Adrenal gland (tissue), 12 donors: ENCODE results near the gene ZNF451. TPM values are rescaled to one million over a fixed set of nuclear protein-coding genes. Genes with fewer than 3 reads are reported as not detected.

Source experiments
- DNase-seq, 7 donors: peaks; one replicate each; pipeline ENCODE4 v3.0.0-alpha.2; 2019 to 2020
- H3K27ac ChIP-seq, 5 donors: fragments of 200-600 bp; sonication (generic) in 4 of 5; 1 replicate in 3 of 5; 2 replicates in 2 of 5; pipeline versions ENCODE4 v1.5.1 to v1.8.0; 2016 to 2020; ENCODE audit warnings: mild to moderate bottlenecking in 1 of 5
- H3K27me3 ChIP-seq: fragments of 200-600 bp; 2 replicates; pipeline ENCODE4 v1.8.0; 2021
- H3K36me3 ChIP-seq, 2 donors: fragments of 200-600 bp; replicated peaks in 1 of 2; 1 replicate in 1 of 2; 2 replicates in 1 of 2; pipeline versions ENCODE4 v1.5.1 to v1.8.0; 2018 to 2022
- H3K4me1 ChIP-seq, 2 donors: fragments of 200-600 bp; replicated peaks in 1 of 2; 1 replicate in 1 of 2; 2 replicates in 1 of 2; pipeline versions ENCODE4 v1.5.1 to v1.8.0; 2018 to 2021
- H3K4me3 ChIP-seq, 4 donors: fragments of 200-600 bp; sonication (generic) in 3 of 4; one replicate each; pipeline ENCODE4 v1.5.1; 2016 to 2018
- H3K9me3 ChIP-seq, 3 donors: fragments of 200-600 bp; sonication (generic) in 1 of 3; replicated peaks in 1 of 3; 1 replicate in 2 of 3; 2 replicates in 1 of 3; pipeline versions ENCODE4 v1.5.1 to v1.8.0; 2016 to 2021
- POLR2A ChIP-seq, 2 donors: fragments of 450-650 bp; IDR thresholded peaks; one replicate each; pipeline ENCODE4 v1.6.1; 2017; ENCODE audit warnings: antibody characterized with exemption in 2 of 2, mild to moderate bottlenecking in 2 of 2, moderate library complexity in 1 of 2
- WGBS, 4 donors: extraction: QIAGEN DNeasy Blood & Tissue Kit in 2 of 4; methylation state at CpG; one replicate each; pipeline versions ENCODE4 v1.1.5 to v1.1.7; 2013 to 2017; 5-methylcytosine and 5-hydroxymethylcytosine counted together
- intact Hi-C, 2 donors: fragments of 100-400 bp; cut with DNase I; formaldehyde crosslinking; loops; one replicate each; pipeline versions ENCODE4 v1.14.1 to v1.15.0; 2022 to 2023
- polyA plus RNA-seq, 3 donors: library from polyadenylated mRNA; stranded (reverse); fragments of 200-250 nt in 2 of 3; fragments of 350-450 nt in 1 of 3; fragmentation: Illumina TruSeq in 1 of 3; extraction: RNeasy Lipid Tissue Mini Kit (QIAGEN cat#74804) in 1 of 3; gene quantifications; one replicate each; pipeline ENCODE4 v1.2.3, GENCODE V29; 2013 to 2014
- total RNA-seq, 9 donors: library from RNA; depleted of rRNA in 4 of 9; stranded (reverse); fragments of >200 nt in 4 of 9; fragments of 120-200 nt in 1 of 9; fragmentation: NEBNext Ultra II Directional in 1 of 9; extraction: Animal tissue kit (Norgen Biotek cat#: 25700) in 1 of 9; gene quantifications; one replicate each; pipeline versions ENCODE4 v1.1.0 to v1.2.4, GENCODE V29; 2013 to 2023
- TF ChIP-seq, protein P1 (sequence below), 6 experiments: fragments of 450-650 bp in 4 of 6; fragments of 200-600 bp in 2 of 6; sonication (generic) in 1 of 6; IDR thresholded peaks; 1 replicate in 5 of 6; 2 replicates in 1 of 6; pipeline versions ENCODE4 v1.5.1 to v1.8.0; 2016 to 2021; ENCODE audit warnings: antibody characterized with exemption in 6 of 6, mild to moderate bottlenecking in 2 of 6, moderate library complexity in 1 of 6
- donor health status: healthy with polysubstance abuse.
- donor health status: Bipolar disorder and iron deficiency.
- donor health status: DM: yes; HTN: yes; CAD: no.
- donor health status: DM: no; HTN: no; CAD: no.
- donor health status: DM: no; HTN: no; CAD: no.
- donor health status: DM: yes; HTN: yes; CAD: no.

ZNF451 gene
- total and polyA plus RNA-seq, 12 donors, result 19.5 to 111 (median 53.4) TPM

DNA sequence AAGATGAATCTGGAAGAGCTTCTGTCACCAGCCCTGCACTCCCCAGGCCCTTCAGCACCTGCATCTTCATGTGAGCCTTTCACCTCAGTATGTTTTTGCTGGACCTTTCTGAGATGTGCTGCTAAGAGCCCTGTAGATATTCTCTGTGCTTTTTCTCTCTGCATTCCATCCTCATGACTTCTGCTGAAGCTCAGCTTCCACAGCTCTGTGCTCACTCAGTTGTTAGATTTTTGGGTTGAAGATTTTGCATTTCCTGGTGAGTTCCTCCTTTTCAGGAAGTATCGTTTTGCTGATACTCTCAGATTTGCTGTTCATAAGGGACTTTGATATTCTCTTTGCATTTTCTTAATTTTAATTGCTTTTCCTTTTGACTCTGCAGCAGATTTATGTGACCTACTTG is 25.2 kb upstream of the ZNF451 start:
- Histone ChIP-seq H3K4me3 (no peak overlapping the region), H3K36me3 (peaks cover 0 to 7% of the 10 kb centered on the region in 2 donors), H3K27me3 (no peaks in the 10 kb centered on the region), H3K4me1 (no peaks in the 10 kb centered on the region), H3K27ac (no peak overlapping the region), H3K9me3 (no peaks in the 10 kb centered on the region)
- no peak for TF ChIP-seq POLR2A (IDR thresholded peaks at IDR 0.05)
- TF ChIP-seq, protein P1, sequence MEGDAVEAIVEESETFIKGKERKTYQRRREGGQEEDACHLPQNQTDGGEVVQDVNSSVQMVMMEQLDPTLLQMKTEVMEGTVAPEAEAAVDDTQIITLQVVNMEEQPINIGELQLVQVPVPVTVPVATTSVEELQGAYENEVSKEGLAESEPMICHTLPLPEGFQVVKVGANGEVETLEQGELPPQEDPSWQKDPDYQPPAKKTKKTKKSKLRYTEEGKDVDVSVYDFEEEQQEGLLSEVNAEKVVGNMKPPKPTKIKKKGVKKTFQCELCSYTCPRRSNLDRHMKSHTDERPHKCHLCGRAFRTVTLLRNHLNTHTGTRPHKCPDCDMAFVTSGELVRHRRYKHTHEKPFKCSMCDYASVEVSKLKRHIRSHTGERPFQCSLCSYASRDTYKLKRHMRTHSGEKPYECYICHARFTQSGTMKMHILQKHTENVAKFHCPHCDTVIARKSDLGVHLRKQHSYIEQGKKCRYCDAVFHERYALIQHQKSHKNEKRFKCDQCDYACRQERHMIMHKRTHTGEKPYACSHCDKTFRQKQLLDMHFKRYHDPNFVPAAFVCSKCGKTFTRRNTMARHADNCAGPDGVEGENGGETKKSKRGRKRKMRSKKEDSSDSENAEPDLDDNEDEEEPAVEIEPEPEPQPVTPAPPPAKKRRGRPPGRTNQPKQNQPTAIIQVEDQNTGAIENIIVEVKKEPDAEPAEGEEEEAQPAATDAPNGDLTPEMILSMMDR (IDR thresholded peaks at IDR 0.05), result no peak
- DNase-seq, result no peak
- WGBS, 4 donors, result 75 to 84% (median 81%) methylated on average over 1 of the region's 1 CpG
- intact Hi-C loops, result no loop called here

GRCh38 chr6:57068061-57068460 is 21.9 kb upstream of the ZNF451 start:
- Histone ChIP-seq H3K27ac (no peak overlapping the region), H3K27me3 (no peaks in the 10 kb centered on the region), H3K36me3 (no peaks in the 10 kb centered on the region), H3K9me3 (no peaks in the 10 kb centered on the region), H3K4me1 (no peaks in the 10 kb centered on the region), H3K4me3 (no peak overlapping the region)
- DNase-seq, result no peak
- no peak for TF ChIP-seq POLR2A (IDR thresholded peaks at IDR 0.05)
- TF ChIP-seq, protein P1 (IDR thresholded peaks at IDR 0.05), result no peak
- WGBS, 4 donors, result 98 to 100% (median 100%) methylated on average over 1 of the region's 1 CpG
- intact Hi-C loops, result no loop called here

DNA sequence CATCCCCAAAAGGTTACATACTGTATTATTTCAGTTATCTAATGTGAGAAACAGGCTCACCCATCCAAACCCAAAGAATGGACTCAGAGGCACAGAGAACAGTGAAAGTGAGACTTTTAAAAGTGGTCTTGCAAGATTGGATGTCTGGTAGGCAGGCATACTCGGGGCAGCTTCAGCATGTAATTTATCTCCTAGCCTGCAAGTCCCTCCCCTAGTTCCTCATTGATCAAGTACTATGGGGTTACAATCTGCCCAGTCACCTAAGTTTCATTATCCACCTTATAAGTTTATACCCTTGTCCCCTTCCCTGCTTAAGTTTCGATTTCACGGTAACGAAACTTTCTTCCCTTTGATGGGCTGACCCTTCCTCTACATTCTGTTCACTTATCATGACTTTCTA is 20.8 kb upstream of the ZNF451 start:
- Histone ChIP-seq H3K27ac (no peak overlapping the region), H3K4me1 (no peaks in the 10 kb centered on the region), H3K36me3 (no peaks in the 10 kb centered on the region), H3K9me3 (no peaks in the 10 kb centered on the region), H3K4me3 (no peak overlapping the region), H3K27me3 (no peaks in the 10 kb centered on the region)
- intact Hi-C loops, result no loop called here
- DNase-seq, result no peak
- TF ChIP-seq POLR2A (IDR thresholded peaks at IDR 0.05), result no peak
- TF ChIP-seq, protein P1 (IDR thresholded peaks at IDR 0.05), result no peak
- 83 to 90% (median 83%) methylated on average over 4 of the region's 4 CpGs for WGBS, 4 donors

DNA sequence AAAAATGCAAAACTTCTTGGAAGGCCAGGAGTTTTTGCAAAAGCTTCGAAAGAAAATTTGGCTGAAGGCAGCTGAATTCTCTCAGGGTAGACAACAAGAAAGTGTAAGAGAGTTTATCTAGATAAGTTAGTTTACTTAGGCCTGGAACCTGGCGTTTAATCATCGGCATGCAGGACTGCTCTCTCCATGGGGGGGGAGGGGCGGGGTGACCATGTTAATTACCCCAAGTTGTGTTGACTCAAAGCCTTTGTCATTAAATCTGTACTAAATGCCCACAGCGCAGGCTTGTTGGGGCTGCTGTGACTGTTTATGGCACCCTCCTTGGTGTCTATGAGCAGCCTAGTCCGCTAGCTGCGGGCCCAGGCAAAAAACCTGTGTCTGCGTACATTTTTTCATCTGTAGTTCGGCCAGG is 20.1 kb upstream of the ZNF451 start:
- Histone ChIP-seq H3K9me3 (no peaks in the 10 kb centered on the region), H3K27me3 (no peaks in the 10 kb centered on the region), H3K4me1 (no peaks in the 10 kb centered on the region), H3K36me3 (no peaks in the 10 kb centered on the region), H3K4me3 (no peak overlapping the region), H3K27ac (no peak overlapping the region)
- WGBS, 4 donors, result 85 to 97% (median 92%) methylated on average over 8 to 9 of the region's 9 CpGs
- TF ChIP-seq POLR2A (IDR thresholded peaks at IDR 0.05), result no peak
- TF ChIP-seq, protein P1 (IDR thresholded peaks at IDR 0.05), result no peak
- no peak for DNase-seq
- intact Hi-C loops, result no loop called here
